GM21526 (cell line): ENCODE results near the gene PPFIA3.
"Not testable (repeated sequence)": the region's sequence is repeated elsewhere in the genome, so short reads cannot be mapped to it uniquely, and the experiment has no call there.

ENCODE experiments used
- ATAC-seq: cut with Tn5 transposase; IDR thresholded peaks from one replicate; pipeline ENCODE4 v1.9.1; 2021; ENCODE audit warnings: moderate library complexity; ENCODE audit not compliant: unreplicated experiment, low FRiP score

The PPFIA3 gene

DNA sequence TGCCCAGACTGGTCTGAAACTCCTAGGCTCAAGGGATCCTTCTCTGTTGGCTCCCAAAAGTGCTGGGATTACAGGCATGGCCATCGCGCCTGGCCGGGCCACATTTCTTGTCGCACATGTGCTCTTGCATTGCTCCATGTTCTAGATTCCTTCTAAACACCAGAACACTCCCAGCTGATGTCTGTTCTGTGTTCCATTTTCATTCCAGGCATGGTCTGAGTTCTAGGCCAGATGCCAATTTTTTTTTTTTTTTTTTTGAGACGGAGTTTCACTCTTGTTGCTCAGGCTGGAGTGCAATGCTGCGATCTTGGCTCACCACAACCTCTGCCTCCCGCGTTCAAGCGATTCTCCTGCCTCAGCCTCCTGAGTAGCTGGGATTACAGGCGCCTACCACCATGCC lies 2.5 kb downstream of the PPFIA3 start:
- not testable (repeated sequence) for ATAC-seq

DNA sequence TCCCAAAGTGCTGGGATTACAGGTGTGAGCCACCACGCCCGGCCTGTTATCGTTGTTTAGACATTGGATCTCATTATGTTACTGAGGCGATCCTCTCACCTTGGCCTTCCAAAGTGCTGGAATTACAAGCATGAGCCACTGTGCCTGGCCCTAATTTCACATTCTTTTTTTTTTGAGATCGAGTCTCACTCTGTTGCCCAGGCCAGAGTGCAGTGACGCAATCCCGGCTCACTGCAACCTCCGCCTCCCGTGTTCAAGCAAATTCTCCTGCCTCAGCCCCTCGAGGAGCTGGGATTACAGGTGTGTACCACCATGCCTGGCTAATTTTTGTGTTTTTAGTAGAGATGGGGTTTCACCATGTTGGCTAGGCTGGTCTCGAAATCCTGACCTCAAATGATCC lies 3.9 kb downstream of the PPFIA3 start:
- ATAC-seq, result not testable (repeated sequence)

DNA sequence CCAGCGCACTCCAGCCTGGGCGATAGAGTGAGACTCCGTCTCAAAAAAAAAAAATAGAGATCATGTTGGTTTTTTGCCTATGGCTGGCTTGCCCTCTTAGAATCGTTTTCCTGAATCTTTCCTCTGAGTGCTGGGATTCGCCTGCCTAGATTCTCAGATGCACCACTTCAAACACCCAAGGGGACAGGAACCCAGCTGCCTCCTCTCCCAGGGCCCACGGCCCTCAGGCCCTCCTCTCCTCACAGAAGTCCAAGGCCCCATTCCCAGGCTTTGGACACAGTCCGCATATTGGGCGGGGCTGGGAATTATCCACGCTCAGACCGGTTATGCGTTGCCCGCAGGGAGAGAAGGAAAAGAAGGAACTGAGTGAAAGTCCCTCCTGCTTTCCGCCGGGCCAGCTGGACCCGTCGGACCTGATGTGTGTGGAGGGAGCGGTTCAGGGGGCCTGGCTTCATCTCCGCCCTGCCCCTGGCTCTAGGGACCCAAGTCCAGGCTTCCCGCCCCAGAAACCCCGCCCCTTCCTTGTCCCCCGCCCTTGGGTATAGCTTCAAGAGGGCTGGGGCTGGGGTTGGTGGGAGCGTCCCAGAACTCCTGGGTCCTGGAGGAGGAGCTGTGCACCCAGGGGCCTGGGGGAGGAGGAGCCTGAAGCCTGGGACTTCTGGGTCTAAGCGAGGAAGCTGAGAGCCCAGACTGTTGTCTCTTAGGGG lies 5.8 kb downstream of the PPFIA3 start:
- ATAC-seq, result no peak

DNA sequence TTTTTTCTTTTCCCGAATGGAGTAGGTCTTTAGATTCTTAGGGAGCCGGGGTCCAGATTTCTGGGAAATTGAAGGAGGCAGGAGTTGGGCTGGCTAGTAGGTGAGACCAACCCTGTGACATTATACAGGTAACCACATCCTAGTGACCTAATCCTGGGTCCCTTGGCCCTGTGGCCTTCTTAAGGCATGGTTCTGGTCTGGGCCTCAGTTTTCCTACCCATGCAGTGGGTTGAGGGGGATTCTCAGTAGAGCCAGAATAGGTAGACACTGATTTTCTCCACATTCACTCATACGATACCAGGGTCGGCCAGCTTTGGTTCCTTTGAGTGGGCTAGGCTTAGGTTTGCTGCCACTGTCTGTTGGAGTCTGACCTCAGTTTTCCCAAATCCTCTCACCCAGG lies 7.2 kb downstream of the PPFIA3 start:
- no peak for ATAC-seq

DNA sequence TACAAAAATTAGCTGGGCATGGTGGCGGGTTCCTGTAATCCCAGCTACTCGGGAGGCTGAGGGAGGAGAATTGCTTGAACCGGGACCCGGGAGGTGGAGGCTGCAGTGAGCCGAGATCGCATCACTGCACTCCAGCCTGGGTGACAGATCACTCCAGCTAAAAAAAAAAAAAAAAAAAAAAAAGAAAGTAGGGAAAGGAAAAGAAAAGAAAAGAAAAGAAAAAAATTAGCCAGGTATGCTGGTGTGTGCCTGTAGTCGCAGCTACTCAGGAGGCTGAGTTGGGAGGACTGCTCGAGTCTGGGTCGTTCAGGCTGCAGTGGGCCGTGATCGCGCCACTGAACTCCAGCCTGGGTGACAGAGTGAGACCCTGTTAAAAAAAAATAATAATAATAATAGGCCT lies 7.9 kb downstream of the PPFIA3 start:
- ATAC-seq, result not testable (repeated sequence)

DNA sequence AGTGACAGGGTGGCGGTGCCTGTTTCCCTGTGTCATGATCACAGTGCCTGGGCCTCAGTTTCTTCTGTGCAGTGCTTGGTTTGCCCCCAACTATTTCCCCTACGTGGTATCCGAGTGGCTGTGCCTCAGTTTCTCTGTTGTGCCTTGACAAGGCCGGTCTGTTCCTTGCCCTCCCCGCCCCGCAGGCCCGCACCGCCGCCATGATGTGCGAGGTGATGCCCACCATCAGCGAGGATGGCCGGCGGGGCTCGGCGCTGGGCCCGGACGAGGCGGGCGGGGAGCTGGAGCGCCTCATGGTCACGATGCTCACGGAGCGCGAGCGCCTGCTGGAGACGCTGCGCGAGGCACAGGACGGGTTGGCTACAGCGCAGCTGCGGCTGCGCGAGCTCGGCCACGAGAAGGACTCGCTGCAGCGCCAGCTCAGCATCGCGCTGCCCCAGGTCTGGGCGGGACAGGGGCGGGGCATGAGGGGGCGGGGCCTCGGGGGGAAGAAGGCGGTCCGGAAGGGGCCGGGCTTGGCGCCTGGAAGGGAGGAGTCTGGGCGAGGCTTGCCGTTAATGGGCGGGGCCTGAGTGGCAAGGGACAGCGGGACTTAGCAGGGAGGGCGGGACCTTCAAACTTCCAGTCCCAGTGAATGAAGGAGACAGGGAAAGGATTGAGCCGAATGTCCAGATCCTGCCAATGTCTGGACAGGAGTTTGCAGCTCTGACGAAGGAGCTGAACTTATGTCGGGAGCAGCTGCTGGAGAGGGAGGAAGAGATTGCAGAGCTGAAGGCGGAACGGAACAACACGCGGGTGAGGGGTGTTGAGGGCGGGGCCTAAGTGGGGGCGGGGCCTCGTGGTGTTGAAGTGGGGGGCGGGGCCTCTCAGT lies 8.6 kb downstream of the PPFIA3 start:
- ATAC-seq, result peak; percentile 67

DNA sequence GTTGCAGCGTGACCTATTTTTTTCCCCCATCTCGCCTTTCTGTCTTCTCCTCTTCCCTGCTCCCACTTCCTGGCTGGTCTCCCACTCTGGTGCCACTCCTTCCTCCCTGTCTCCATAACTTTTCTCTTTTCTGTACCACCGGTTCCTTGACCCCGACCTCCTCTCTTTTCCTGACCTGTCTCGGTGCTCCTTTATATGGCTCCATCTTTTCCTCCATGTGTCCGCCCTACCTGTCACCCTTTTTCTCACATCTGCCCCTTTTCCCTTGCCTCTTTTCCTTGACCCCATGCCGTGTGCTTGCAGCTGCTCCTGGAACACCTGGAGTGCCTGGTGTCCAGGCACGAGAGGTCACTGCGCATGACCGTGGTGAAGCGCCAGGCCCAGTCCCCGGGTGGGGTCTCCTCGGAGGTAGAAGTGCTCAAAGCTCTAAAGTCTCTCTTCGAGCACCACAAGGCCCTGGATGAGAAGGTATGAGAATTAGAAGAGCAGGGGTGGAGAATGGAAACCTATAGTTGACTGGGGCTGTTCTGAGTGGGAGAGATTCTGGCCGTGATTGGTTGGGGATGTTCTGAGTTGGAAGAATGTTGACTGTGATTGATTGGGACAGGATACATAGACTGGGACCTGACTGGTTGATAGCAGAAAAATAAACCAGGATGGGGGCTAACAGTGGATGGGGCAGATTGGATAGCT lies 9.3 kb downstream of the PPFIA3 start:
- no peak for ATAC-seq

DNA sequence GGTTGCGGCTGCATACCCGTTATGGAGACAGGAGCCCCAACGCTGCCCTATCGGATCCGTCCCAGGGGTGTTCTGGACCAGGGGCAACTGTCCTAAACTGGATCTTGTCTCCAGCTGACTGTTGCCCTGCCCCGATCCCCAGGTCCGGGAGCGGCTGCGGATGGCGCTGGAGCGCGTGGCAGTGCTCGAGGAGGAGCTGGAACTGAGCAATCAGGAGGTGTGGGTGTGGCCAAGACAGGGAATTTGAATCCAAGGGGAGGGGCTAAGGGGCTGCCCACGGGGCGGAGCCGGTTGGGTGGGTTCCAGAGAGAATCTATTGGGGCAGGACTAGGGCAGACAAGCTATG lies 9.9 kb downstream of the PPFIA3 start:
- no peak for ATAC-seq

DNA sequence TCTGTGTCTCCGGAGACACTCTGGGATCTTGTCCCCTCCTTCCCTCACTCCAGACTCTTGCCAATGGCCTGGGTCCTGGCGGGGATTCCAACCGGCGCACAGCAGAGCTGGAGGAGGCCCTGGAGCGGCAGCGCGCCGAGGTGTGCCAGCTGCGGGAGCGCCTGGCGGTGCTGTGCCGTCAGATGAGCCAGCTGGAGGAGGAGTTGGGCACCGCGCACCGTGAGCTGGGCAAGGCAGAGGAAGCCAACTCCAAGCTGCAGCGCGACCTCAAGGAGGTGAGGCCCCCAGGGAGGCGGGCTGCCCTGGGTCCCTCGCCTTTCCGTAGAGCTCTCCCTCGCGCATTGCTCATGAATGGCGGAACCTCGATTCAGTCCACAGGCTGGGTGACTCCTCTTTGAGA lies 11.0 kb downstream of the PPFIA3 start:
- no peak for ATAC-seq

DNA sequence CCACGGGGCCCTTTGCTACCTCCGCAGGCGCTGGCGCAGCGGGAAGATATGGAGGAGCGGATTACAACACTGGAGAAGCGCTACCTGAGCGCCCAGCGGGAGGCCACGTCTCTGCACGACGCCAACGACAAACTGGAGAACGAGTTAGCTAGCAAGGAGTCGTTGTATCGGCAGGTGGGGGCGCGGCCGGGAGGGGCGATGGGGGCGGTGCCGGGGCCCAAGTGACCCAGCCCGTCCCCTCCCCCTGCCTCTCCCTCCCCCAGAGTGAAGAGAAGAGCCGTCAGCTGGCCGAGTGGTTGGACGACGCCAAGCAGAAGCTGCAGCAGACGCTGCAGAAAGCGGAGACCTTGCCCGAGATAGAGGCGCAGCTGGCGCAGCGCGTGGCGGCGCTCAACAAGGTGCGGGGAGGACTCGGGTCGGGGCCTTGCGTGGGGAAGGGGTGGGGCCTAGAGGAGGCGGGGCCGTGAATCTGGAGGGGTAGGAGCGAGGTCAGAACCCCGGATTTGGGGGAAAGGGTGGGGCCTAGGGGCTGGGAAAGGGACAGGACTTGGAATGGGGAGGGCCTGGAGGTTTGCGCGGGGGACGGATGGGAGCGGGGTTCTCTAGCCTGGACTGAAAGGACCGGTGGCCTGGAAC lies 13.7 kb downstream of the PPFIA3 start:
- no peak for ATAC-seq

DNA sequence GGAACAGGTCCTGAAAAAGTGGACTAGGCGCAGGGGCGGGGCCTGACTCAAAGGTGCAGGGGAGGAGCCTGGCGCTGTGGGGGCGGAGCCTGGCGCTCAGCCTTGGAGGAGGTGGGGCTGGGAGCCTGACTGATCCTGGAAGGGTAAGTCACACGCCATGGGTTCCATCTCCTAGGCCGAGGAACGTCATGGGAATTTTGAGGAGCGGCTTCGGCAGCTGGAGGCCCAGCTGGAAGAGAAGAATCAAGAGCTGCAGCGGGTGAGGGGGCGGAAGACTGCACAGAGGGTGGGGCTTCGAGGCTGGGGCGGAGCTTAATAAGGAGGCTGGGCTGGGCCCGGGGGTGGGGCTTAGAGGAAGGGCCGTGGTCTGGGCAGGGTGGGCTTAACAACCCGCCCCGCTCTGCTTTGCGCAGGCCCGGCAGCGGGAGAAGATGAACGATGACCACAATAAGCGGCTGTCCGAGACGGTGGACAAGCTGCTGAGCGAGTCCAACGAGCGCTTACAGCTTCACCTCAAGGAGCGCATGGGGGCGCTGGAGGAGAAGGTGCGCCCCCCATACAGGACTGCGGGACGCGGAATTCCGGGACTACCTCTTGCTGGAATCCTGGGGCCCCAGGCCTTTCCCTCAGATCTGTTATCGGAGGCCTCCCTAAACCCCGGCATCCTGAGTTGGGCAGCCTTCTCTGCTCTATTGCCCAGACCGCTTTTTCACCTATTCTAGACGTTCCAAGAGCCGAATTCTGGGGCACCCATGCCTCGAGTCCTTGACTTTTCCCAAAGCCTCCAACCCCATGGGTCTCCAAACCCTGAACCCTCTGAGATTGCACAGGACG lies 14.5 kb downstream of the PPFIA3 start:
- ATAC-seq, result no peak

DNA sequence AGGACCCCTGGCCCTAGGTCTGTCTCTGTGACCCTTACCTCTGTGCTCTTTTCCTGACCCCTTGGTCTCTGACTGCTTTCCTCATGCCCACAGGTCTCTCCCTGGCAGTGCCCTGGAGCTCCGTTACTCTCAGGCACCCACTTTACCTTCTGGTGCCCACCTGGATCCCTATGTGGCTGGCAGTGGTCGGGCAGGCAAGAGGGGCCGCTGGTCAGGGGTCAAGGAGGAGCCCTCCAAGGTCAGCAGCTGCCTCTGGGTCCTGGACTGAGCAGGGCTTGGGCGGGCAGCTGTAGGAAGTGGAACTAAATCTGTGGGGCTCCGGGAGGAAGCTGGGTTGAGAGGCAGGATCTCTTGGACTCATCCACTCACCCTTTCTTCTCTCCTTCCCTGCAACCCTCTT lies 16.3 kb downstream of the PPFIA3 start:
- no peak for ATAC-seq

DNA sequence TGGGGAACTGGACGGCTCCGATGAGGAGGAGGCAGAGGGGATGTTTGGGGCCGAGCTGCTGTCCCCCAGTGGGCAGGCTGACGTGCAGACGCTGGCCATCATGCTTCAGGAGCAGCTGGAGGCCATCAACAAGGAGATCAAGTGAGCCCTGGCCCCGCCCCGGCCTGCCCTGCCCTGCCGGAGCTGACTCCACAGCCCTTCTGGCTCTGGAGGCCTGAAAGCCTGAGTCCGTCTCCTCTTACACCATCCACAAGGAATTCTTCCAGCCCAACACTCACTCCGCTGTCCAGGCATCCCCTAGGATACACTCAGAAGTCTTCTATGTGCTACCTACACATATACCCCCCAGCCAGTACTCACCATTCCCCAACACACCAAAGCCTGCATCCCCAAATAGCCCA lies 17.4 kb downstream of the PPFIA3 start:
- no peak for ATAC-seq

DNA sequence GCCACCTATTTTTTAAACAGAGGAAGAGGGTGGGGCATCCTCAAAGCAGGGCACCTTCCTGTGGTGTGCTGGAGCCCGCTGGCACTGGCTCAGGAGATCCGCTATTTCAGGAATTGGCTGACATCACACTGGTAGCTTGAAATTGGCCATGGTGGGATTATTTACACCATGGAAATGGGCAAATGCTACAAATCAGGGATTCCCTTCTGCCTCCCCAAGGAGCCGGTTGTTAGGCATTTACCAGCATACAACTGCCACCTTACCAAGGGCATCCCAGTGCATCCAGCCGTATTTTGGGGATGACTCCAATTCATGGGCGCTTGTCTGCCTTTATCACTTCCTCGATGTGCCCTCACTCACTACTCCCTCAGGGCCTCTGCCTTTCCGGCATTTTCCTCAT lies 21.6 kb downstream of the PPFIA3 start:
- ATAC-seq, result no peak

DNA sequence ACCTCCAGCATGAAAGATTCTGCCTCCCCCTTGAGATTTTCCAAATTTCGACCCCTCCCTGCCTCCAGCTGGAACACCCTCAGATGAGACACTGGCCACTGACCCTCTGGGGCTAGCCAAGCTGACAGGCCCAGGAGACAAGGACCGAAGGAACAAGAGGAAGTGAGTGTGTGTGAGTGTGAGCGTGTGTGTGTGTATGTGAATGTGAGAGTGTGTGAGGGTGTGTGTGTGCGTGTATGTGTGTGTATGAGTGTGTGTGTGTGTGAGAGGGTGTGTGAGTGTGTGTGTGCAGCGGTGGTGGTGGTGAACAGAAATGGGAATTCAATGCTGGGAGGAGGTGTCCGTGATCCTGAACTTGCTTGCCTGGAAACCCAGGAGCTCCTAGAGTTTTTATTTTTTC lies 22.0 kb downstream of the PPFIA3 start:
- ATAC-seq, result no peak

DNA sequence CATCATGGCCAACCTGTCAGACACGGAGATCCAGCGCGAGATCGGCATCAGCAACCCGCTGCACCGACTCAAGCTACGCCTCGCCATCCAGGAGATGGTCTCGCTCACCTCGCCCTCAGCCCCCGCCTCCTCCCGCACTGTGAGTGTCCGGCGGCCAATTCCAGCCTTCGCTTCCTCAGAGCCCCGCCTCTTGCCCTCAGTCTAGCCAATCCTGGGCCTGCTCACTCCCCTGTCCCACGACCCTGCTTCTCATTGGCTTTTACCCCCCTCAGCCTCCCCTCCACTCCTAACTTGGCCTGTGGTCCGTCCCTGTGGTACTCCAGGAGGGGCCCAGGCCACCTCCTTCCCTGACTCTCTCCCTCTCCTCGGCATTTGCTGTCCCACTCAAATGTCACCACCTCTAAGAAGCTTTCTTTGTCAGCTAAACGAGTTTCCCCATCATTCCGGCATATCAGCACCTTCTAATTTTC lies 23.6 kb downstream of the PPFIA3 start:
- no peak for ATAC-seq

DNA sequence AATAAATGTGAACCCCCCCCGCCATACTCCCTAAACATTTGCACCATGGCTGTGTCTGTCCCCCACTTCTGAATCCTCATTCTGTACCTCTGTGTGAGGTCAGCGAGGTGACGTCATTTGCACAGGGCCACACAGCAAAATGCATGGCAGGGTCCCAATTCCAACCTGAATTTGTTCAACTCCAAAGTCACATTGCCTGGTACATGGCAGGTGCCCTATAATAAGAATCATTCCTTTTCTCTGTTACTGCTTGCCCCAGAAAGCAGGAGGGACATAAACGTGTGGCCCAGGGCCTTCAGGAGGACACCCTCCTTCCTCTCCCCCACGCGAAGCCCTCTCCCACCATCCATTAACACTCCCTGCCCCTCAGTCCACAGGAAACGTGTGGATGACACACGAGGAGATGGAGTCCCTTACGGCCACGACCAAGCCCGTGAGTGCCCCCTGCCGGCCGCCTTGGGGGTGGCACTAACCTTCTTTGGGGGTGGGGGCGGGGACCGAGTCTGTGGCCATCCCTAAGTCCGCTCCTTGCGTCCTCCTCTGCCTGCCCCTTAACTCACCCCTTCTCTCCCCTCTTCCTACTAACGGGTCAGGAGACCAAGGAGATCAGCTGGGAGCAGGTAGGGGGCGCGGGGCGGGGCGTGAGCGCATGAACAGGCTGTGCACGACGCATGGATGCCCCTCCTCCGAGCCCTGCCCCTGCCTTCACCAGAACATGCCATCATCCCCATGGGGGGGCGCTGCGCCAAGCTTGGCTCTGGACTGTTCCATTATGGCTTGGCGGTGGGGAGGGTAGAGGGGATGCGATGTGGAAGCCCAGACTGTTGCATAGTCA lies 26.4 kb downstream of the PPFIA3 start:
- ATAC-seq, result no peak

DNA sequence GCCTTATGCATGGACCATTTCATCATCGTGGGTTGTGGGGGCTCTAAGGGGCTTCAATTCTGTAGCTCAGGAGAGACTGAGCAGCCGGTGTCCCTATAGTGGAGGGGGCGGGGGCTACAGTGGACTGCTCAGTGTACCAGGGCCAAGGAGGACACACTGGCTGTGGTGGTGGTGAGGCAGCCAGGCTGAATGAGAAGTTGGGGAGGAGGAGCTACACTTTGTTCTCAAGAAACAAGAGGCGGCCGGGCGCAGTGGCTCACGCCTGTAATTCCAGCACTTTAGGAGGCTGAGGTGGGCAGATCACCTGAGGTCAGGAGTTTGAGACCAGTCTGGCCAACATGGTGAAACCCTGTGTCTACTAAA lies 27.0 kb downstream of the PPFIA3 start:
- ATAC-seq, result not testable (repeated sequence)

DNA sequence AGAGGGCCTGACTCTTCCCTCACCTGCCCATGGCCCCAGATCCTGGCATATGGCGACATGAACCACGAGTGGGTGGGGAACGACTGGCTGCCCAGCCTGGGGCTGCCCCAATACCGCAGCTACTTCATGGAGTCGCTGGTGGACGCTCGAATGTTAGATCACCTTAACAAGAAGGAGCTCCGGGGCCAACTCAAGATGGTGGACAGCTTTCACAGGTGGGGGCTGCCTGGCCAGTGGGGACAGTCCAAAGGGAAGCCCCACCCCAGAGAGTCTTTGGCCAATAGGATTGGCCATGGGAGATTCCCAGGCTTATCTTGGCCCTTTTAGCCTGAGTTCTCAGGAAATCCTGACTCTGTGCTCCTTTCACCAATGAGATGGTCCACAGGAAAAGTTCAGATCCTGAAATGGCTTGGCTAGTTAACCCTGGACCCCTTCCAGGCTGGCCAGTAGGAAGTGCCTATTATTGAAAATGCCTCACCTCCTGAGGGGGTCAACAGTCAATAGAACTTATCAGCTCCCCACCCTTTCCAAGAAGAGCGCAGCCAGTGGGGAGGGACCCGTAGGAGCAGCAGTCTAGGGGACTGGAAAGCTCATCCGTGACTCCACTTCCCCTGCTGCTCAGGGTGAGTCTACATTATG lies 28.8 kb downstream of the PPFIA3 start:
- no peak for ATAC-seq
